NAMALWA (cell line): ENCODE data around the gene SCARB1.

Experiments
- DNase-seq: peaks from one replicate; pipeline ENCODE4 v3.0.0-alpha.2; 2015; ENCODE audit warnings: low spot score

Gene SCARB1

DNA sequence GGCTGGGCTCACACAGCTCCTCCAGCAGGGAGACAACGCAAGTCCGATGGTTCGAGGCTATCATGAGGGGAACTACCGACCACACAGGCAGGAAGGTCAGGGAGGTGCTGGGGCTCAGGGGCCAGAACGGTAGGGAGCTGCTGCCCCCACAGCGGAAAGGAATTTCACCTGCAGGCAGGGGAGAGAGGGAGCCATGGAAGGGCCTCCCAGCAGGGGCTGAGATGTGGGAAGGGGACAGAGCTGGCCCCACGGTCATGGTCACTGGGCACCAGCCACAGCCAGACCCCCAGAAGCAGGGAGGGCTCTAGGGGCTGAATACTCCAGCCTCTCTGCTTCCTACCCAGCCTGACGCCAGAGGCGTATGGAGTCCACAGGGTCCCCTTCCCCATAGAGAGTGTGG lies 103.1 kb downstream of the SCARB1 start:
- no peak for DNase-seq

DNA sequence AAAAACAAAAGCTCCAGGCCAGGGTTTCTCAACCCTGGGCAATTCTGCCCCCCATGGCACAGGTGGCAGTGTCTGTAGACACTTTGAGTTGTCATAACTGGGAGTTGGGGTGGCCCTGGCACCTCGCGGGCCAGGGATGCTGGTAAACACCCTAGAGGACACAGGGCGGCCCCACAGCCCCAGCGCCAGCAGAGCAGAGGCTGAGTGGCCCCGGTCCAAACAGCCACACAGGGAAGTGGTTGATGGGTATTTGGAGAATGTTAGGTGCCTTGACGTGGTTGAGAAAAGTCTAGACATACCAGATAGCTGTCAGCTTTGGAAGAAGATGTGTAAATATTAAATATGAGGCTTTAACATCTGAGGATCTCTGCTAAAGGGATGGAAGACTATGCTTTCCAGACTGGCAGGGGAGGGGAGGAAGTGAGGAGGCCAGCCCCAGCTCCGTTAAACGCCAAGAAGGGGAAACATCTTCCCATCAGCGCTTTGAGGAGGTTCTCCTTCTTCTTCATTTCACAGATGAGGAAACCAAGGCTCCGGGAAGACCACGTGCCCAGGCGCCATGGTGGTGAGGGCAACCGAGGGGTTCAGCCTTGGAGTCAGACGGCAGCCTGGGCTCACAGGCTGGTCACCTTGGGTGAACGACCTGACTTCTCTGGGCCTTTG lies 103.7 kb downstream of the SCARB1 start:
- no peak for DNase-seq

DNA sequence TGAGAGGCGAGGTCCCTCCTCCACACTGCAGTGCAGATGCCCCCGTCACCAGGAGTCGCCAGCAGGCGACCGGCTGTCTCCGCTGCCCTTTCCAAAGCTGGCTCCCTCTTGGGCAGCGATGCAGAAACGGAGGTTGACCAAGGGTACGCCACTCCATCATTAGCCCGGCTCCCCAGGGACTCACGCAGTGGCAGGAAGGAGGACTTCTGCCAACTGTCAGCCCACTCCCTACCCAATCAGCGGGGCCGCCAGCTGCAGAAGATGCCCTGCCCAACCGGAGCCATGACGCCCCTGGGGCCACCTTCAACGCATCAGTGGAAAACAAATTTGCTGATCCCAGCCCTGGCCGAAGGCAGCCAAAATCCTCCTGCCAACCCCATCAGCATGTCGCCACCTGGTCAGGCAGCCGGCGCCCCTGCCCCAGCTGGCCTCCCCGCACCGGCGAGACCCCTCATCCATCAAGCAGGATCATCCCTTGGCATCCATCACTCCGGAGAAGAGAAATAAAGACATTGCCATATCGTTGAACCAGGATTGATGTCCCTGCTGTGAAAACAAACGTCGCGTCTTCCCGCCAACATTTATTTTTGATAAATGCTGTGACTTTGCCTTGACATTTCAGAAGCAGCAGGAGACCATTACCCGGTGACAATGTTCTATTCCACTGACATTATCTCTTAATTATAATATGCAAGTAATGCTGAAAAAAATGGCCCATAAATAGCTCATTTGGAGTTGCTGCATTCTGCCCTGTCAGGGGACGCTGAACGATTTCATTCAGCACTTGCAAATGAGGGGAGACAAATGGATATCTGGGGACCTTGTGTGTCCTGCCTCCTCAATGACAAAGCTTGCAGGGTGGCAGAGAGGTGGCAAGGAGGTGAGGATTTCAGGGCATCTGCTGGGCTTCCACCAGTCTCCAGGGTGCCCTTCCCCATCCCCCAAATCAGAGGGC lies 105.1 kb downstream of the SCARB1 start:
- DNase-seq = no peak

DNA sequence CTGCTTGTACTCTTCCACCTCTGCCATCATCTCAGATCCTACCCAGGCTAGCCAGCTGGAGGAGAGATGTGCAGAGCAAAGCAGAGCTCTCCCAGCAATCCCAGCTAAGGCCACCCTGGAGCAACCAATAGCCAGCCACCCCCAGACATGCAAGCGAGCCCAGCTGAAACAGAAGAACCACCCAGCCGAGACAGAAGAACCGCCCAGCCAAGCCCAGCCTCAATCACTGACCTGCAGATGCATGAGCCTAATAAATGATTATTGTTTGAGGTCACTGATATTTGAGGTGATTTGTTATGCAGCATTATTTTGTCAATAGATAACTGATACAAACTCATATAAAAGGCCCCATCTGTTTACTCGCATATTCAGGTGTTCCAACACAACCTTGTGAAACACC lies 106.3 kb downstream of the SCARB1 start:
- DNase-seq = no peak

DNA sequence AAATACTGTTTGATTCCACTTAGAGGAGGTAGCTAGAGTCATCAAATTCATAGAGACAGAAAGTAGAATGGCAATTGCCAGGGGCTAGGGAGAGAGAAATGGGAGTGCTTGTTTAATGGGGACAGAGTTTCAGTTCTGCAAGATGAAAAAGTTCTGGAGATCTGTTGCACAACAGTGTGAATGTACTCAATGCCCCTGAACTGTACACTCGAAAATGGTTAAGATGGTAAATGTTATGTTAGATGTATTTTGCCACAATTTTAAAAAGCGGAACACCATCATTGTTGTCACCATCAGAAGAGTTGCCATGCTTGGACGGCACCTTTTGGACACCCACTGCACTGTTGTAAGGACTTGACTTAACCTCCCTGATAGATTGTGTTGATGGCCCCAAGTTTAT lies 106.9 kb downstream of the SCARB1 start:
- DNase-seq = no peak

DNA sequence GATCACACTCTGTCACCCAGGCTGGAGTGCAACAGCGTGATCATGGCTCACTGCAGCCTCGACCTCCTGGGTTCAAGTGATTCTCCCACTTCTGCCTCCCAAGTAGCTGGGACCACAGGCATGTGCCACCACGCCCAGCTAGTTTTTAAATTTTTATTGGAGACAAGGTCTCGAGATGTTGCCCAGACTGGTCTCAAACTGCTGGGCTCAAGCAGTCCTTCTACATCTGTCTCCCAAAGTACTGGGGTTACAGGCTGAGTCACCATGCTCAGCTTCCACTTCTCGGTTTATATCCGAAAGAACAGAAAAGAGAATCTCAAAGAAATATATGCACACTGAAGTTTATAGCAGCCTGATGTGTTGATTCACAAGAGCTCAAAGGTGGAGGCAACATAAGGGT lies 107.5 kb downstream of the SCARB1 start:
- DNase-seq = no peak

DNA sequence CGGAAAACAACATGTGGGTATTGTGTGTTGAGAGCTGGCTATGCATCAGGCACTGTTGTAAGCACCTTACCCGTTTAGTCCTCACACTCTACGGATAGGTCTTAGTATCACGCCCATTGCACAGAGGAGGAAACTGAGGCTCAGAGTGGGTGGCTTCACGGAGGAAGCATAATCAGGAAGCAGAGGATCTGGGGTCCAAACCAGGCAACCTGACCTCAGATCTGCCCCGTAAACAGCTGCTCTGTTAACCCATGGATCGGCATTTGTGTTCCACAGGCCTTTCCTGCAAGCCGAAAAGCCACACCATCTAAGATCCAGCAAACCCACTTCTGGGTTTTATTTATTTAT lies 107.9 kb downstream of the SCARB1 start:
- DNase-seq = no peak

DNA sequence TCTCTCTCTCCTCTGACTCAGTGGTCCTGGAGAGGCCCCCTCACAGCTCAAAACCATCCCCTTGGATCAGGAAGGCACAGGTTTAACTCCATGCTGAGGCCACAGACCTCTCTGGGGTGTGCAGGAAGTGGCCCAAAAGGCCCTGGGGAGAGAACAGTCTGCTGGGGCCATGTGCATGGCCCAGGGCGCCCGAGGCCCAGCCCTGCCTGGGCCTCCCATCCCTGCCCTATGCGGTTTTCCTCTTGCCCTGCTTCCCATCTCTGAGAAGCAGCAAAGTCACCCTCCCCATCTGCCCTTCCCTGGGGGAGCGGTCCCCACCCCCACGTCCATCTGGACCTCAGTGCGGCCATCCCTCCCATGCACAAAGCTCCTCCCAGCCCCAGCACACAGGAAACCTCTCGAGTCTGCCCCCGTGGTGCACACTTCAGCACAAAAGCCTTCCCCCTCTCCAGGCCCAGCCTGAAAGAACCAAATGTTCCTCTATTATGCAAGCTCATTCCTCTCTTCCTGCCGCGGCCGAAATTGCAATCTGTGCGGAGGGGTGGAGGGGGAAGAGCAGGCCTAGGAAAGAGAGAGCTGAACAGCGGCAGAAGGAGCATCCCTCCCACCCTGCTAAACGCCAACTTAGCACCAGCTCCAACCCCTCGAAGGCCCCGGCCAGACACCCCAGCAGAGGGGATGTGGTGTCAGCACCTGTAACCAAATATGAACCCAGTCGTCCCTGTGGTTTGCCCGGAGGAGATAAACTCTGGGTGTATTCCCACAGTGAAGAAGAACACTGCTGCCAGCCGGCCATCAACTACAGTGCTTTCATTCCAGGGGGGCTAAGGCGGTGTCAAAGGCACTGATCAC lies 108.5 kb downstream of the SCARB1 start:
- no peak for DNase-seq

DNA sequence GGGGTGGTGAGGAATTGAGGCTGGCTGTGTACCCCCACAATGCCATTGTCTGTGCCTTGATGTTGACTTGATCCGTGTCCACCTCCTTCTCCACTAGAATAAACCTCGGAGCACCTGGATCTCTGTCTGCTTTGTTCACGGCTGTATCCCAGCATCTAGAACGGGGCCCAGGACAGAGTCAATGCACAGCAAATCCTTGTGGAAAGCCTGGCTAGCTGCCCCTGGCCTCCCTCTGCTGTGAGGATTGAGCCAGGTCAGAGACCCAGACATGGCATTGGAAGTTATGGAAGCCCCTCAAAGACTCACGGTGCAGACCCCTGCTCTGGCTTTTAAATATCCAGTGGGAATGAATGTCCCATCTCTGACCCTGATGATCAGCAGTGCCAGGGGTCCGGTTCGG lies 109.2 kb downstream of the SCARB1 start:
- DNase-seq = no peak

DNA sequence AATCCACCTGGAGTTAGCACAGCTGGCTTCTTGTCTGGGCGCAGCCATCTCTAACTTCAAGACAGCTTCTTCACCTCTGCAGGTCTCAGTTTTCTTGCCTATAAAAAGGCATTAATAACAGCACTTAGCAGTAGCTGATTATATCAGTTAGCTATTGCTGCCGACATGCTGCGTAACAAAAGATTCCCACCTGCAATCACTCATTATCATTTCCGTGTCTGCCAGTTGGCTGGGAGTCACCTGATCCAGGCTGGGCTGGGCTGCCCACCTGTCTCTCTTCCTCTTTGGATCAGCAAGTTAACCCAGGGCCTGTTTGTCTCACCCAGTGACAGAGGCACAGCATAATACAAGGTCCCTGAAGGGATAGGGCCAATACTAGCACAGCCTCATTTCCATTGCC lies 109.7 kb downstream of the SCARB1 start:
- DNase-seq = no peak

DNA sequence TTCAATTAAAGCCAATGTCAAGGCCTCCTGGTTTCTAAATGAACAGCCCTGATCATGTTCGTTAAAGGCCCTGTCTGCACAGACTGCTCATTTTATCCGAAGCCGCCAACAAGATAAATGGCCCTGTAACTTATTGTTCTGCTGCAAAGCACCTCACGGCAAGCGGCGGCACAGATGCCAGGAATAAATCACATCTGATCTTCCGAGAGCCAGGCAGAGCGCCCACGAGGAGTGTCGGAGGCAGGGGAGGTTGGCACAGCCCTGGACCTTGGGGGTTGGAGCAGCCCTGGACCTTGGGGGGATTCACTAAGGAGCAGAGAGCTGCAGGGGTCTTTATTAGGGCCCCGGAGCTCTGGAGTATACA lies 110.5 kb downstream of the SCARB1 start:
- no peak for DNase-seq

DNA sequence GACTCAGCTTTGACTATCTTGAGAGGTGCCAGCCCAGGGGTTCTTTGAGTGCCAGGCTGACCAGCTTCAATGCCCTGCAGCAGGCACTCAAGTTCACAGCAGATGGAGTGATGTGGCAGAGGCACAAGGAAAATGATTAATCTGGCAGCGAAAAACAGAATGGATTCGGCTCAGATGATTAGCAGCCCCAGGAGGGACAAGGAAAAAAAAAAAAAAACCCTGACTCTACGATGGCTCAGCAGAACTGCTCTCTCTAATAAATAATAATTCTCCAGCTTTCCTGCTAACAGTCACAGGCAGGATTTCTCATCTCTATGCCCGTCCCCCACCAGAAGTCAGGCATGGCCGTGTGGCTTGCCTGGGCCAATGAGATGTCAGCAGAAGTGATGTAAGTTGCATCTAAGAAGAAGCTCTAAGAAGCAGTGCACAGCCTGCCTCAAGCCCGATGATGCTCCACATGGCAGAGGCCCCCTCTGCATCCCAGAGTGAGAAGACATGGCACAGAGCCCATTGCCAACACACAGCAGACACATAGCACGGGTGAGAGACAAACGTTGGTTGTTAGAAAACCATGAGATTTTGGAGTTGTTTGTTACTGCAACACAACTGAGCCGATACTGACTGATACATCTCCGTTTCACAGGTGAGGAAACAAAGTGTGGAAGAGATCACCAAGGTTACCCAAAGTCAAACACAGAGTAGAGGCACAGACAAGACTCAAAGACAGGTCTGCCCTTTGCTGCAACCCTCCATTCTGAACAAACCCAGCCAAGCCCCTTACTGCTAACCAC lies 111.0 kb downstream of the SCARB1 start:
- DNase-seq = no peak

DNA sequence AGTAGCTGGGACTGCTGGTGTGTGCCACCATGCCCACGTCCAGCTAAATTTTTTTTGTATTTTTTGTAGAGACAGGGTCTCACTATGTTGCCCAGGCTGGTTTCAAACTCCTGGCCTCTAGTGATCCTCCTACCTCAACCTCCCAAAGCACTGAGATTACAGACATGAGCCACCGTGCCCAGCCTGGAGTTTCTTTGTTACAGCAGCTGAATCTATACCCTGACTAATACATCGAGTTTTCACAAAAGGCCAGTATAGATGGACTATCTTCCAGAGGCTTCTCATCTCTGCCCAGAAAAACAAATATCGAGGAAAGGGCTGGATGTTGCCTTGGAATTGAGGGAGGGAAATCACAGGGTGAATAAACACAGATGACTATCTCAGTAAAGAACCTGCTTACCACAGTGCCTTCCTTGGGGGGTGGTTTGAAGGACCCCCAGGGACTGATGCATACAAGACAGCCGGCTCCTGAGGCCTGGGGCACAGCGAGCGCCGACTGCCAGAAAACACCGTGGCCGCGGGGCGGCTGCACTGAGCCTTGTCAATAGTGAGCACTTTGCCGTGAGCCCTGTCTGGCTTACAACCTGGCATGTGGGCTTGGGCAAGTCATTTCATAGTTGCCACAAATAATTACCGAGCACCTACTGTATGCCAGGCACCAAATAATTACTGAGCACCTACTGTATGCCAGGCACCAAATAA lies 111.9 kb downstream of the SCARB1 start:
- DNase-seq = no peak

DNA sequence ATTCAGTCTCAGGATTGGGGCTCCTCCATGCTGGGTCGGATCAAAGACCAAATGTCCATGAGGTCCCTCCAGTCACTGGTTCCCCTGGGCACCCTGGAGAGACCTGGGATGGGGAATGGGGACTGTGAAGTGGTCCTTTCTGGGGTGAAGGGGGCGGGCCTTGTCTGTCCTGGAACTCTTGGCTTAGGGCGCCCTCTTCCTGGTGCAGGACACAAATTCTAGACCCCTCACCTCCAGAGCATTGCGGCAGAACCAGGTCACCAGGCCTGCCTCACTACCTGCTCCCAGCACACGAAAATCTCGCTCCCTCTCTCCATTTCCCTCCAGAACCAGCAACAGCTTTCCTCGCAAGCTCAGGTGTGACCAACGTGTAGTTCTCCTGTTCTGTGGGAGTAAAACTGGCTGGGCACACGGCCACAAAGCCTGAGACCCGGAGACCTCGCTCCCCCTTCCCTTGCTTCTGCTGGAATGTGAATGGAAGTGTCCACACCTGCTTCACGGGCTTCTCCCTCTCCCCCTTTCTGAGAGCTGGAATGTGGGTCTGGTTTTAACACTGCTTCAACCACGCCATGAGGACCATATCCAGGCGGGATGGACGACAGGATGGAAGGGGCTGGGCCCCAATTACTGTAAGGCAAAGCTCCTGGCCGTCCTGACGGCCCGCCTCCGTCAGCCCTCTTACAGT lies 112.7 kb downstream of the SCARB1 start:
- DNase-seq = no peak

DNA sequence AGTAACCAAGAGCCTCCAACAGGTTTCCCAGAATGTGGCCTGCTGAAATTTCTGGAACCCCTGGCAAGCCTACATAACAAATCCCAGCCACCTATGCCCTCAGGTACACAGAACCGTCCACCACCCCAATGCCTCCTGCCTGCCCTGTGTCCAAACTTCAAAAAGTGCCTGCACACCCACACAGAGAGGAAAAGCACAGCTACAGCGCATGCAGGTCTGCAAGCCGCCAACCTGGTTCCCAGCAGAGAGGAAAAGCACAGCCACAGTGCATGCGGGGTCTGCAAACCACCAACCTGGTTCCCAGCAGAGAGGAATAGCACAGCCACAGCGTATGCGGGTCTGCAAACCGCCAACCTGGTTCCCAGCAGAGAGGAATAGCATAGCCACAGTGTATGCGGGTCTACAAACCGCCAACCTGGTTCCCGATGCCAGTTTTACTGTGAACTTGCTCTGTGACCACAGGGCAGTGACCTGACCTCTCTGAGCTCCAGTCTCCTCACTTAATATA lies 113.5 kb downstream of the SCARB1 start:
- no peak for DNase-seq

DNA sequence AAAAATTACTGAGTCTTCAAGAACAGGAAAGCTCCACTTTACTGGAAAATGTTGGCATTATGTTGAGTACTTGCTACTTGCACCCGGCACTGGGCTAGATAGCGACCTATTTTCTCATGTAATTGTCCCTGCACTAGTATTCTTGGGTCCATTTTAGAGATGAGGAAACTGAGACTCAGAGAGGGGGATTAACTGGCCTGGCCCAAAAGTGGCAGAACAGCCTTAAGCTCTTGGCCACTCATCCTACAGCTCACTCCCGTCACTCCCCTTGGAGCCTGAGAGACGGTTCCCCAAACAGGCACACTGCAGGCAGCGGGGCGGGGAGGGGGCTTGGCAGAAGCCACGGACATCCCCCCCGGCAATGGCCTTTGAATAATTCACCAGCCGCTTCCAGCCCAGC lies 113.9 kb downstream of the SCARB1 start:
- no peak for DNase-seq

DNA sequence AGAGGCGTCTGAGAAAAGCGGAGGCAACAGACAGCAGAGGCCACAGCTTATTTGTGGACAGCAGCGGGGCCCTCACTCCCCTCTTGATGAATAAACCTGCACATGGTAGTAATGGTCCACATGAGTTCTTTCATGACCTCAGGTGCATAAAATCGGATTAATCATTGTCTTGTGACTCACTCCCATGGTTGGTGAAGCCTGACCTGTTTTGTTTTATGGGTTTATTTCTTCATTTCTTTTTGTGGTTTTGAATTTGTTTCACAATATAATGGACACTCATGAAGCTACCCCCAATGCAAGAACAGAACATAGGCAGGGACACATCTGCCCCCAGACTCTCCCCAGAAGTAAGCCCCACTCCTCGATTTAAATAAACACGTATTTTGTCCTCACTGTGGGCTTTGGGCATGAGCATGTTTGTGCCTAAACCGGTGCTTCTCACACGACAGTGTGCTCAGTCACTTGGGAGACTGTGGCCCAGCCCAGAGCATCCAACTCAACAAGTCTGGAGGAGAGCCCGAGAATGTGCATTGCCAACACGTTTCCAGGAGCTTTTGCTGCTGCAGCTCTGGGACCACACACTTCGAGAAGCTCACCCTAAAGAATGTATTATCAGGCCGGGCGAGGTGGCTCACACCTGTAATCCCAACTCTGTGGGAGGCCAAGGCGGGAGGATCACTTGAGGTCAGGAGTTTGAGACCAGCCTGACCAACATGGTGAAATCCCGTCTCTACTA lies 116.1 kb downstream of the SCARB1 start:
- DNase-seq = no peak

DNA sequence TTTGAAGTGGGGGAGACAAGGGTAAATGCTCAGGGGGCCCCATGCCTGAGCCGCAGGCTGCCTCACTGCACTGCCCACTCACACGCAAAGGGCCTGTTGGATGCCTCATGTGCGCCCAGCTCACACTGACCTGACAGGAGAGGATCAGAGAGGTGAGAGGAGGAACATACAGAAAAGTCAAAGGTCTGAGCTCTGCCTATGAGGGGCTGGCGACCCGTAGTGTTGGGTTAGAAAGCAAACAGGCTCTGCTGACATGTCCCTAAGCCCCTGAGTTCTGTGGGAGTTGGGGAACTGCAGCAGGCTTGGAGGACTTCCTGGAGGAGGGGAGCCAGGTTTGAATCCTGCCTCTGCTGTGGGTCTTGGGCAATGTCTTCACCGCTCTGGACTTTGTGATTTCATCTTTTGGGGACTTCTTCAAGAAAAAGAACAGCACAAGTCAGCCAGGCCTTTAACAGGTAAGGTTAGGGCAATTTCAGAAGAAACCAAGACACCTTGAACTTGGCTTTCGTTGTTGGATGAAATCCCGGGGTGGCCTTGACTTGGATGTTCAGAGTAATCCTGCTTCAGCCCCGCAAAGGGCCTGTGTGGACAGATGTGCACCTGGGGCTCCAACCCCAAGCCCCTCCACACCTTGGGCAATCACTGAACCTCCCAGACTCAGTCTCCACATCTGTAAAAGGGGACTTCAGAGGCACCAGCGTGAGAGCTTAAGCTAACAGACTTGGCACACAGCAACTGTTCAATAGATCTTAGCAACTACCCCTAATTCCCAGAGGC lies 116.8 kb downstream of the SCARB1 start:
- DNase-seq = no peak
